Testis (tissue), 2 donors: ENCODE results near the gene SLC1A1.

ENCODE experiments used
- POLR2A ChIP-seq: fragments of 450-650 bp; IDR thresholded peaks from one replicate; pipeline ENCODE4 v1.6.1; 2017; ENCODE audit warnings: antibody characterized with exemption, mild to moderate bottlenecking, moderate library complexity
- TF ChIP-seq, protein P1 (sequence below), 3 experiments: fragments of 450-650 bp in 2 of 3; fragments of 200-600 bp in 1 of 3; sonication (generic) in 1 of 3; IDR thresholded peaks; one replicate each; pipeline ENCODE4 v1.5.1; 2016 to 2019; ENCODE audit warnings: antibody characterized with exemption in 3 of 3, mild to moderate bottlenecking in 2 of 3, moderate library complexity in 1 of 3

DNA sequence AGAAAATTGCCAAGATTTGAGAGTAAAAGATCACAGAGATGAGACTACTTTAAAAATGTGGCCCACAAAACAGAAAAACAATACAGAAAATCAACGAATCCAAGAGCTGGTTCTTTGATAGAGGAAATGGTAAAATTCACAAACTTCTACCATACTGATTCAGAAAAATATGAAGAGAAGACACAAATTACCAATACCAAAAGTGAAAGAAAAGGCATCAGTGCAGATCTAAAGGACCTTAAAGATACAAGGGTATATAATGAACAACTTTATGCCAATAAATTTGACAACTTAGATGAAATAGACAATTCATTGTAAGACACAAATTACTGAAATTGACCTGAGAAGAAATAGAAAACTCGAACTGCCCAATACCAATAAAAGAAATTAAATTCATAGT is 24.4 kb upstream of the SLC1A1 start:
- TF ChIP-seq, protein P1, sequence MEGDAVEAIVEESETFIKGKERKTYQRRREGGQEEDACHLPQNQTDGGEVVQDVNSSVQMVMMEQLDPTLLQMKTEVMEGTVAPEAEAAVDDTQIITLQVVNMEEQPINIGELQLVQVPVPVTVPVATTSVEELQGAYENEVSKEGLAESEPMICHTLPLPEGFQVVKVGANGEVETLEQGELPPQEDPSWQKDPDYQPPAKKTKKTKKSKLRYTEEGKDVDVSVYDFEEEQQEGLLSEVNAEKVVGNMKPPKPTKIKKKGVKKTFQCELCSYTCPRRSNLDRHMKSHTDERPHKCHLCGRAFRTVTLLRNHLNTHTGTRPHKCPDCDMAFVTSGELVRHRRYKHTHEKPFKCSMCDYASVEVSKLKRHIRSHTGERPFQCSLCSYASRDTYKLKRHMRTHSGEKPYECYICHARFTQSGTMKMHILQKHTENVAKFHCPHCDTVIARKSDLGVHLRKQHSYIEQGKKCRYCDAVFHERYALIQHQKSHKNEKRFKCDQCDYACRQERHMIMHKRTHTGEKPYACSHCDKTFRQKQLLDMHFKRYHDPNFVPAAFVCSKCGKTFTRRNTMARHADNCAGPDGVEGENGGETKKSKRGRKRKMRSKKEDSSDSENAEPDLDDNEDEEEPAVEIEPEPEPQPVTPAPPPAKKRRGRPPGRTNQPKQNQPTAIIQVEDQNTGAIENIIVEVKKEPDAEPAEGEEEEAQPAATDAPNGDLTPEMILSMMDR (IDR thresholded peaks at IDR 0.05) = no peak
- no peak for TF ChIP-seq POLR2A
